Measurements from ENCODE around the gene ROR2.

ROR2 gene

DNA sequence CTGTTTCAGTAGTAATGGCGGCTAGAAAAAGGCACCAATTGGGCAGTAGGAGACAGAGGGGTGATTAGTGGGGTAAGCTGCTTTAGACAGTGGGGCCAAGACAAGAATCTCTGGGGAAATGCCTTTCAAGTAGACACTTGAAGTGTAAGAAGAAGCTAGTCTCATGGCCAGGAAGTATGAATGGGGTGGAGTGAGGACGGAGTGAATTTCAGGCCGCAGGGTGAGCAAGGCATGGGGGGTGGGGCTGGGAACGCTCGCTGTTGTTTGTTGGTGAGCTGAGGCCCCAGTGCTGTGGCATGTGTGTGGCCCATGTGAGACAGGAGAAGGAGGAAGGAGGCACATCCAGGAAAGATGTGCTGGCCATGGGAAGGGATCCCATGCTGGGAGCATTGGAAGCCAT, 377.2 kb downstream of the ROR2 start:
- no peaks in the 10 kb centered on the region for H3K9me3 ChIP-seq (ENCODE audit: control insufficient read depth, low read depth, low read length)
- no peak overlapping the region for H3K27ac ChIP-seq (ENCODE audit: low read length)
- no peak overlapping the region for H3K9ac ChIP-seq (ENCODE audit: low read length)
- H3K4me1 ChIP-seq (ENCODE audit: control insufficient read depth, low read depth, low read length): peaks cover 13% of the 10 kb centered on the region
- H3K4me3 ChIP-seq (ENCODE audit: low read length): no peak overlapping the region
- no peaks in the 10 kb centered on the region for H3K36me3 ChIP-seq (ENCODE audit: control insufficient read depth, low read depth, low read length)
- no peaks in the 10 kb centered on the region for H3K27me3 ChIP-seq (ENCODE audit: control insufficient read depth, insufficient read depth, low read length)

DNA sequence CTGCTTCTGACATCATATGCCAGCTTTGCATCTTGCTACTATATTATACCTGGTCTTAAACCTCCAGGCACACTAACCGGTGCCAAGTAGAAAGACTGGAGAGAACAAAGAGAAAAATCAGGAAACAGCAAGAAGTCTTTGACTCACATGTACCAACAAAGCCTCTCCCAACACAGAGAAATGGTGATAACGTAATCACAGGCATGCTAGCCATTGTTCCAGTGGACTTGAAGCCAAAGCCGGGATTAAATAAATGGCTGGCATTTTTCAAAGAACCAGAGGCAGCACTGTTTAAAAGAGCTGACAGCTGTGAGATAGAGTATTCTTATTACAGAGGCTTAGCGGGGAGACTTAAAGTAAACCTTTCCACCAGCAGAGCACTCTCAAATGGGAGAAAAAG, 378.0 kb downstream of the ROR2 start:
- Histone ChIP-seq H3K27ac (ENCODE audit: low read length) (no peak overlapping the region), H3K9me3 (ENCODE audit: control insufficient read depth, low read depth, low read length) (no peaks in the 10 kb centered on the region), H3K4me3 (ENCODE audit: low read length) (no peak overlapping the region), H3K4me1 (ENCODE audit: control insufficient read depth, low read depth, low read length) (peaks cover 6% of the 10 kb centered on the region), H3K27me3 (ENCODE audit: control insufficient read depth, insufficient read depth, low read length) (no peaks in the 10 kb centered on the region), H3K36me3 (ENCODE audit: control insufficient read depth, low read depth, low read length) (no peaks in the 10 kb centered on the region), H3K9ac (ENCODE audit: low read length) (no peak overlapping the region)

DNA sequence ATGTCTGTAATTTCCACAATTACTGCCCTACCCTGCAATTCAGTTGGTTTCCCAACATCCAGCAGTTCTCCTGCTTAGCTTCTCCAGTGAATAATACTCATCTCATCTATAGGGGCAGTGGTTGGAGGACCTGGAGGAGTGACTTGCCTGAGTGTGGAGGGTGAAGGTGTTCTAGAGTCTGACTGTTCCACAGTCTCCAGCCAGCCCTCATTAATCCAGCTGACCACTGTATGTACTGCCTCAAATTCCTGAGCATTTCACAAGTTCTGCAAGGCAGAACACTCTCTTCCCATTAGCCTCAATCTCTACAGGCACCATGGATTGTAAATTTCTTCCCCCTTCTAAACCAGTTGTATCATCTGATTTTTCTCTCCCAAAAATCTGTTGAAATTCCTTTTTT, 379.0 kb downstream of the ROR2 start:
- no peak overlapping the region for H3K9ac ChIP-seq (ENCODE audit: low read length)
- no peaks in the 10 kb centered on the region for H3K36me3 ChIP-seq (ENCODE audit: control insufficient read depth, low read depth, low read length)
- H3K27me3 ChIP-seq (ENCODE audit: control insufficient read depth, insufficient read depth, low read length): no peaks in the 10 kb centered on the region
- no peaks in the 10 kb centered on the region for H3K9me3 ChIP-seq (ENCODE audit: control insufficient read depth, low read depth, low read length)
- H3K27ac ChIP-seq (ENCODE audit: low read length): no peak overlapping the region
- no peak overlapping the region for H3K4me3 ChIP-seq (ENCODE audit: low read length)
- peaks cover 6% of the 10 kb centered on the region for H3K4me1 ChIP-seq (ENCODE audit: control insufficient read depth, low read depth, low read length)

DNA sequence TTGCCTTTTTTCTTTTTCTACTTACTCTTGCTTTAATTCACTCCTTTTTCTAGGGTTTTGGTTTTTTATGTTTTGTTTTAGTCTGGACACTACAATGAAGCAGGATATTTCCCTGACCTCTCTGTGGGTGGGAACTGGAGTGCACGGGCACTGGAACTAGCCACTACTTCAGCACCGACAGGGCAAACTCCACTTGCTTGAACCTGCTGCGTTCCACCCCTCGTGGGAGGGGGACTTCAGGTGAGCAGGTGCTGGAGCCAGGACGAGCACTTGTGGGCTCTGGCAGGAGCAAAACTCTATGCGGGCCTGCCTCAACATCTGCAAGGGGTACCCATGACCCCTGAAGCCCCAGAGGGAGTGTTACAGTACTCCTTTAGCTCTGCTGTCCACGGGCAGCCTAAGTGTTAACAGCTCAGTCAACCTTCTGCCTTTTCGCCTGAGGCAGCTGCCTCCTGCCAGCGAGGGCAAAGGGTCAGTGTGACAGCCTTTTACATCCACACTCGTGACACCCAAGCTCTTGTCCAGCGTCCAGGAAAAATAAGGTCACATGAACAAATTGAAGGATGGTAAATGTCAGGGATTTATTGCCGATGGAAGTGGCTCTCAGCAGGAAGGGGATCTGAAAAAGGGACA, 382.3 kb downstream of the ROR2 start:
- Histone ChIP-seq H3K36me3 (ENCODE audit: control insufficient read depth, low read depth, low read length) (no peaks in the 10 kb centered on the region), H3K4me3 (ENCODE audit: low read length) (no peak overlapping the region), H3K4me1 (ENCODE audit: control insufficient read depth, low read depth, low read length) (peaks cover 15% of the 10 kb centered on the region), H3K9me3 (ENCODE audit: control insufficient read depth, low read depth, low read length) (no peaks in the 10 kb centered on the region), H3K27ac (ENCODE audit: low read length) (no peak overlapping the region), H3K27me3 (ENCODE audit: control insufficient read depth, insufficient read depth, low read length) (no peaks in the 10 kb centered on the region), H3K9ac (ENCODE audit: low read length) (no peak overlapping the region)

DNA sequence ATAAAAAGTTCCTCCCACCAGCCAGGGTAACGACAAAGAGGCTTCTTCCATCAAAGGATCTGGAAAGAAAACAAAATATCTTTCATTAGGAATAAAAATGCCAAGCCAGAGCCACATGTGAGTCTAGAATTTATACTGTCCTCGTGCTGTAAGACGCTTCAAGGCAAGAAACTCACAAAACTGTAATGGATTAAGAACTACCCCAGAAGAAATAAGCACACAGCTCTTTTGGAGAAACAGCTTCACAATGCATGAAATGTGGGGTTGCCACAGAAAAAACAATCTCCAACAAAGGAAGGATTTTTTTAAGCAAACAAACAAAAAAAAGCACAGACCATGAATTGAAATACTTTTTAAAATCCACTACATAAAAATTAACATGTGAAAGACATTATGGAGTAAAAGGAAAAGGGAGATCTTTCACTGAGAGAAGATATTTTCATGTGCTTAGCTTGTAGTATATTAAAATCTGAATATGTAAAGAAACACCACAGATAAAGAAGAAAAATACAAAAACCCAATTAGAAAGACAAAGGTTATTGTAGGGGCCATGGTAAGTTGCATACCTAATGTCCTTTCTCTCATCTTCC, 385.9 kb downstream of the ROR2 start:
- no peak overlapping the region for H3K27ac ChIP-seq (ENCODE audit: low read length)
- peaks cover 22% of the 10 kb centered on the region for H3K4me1 ChIP-seq (ENCODE audit: control insufficient read depth, low read depth, low read length)
- H3K9ac ChIP-seq (ENCODE audit: low read length): no peak overlapping the region
- no peaks in the 10 kb centered on the region for H3K9me3 ChIP-seq (ENCODE audit: control insufficient read depth, low read depth, low read length)
- H3K36me3 ChIP-seq (ENCODE audit: control insufficient read depth, low read depth, low read length): no peaks in the 10 kb centered on the region
- H3K4me3 ChIP-seq (ENCODE audit: low read length): no peak overlapping the region
- H3K27me3 ChIP-seq (ENCODE audit: control insufficient read depth, insufficient read depth, low read length): no peaks in the 10 kb centered on the region

DNA sequence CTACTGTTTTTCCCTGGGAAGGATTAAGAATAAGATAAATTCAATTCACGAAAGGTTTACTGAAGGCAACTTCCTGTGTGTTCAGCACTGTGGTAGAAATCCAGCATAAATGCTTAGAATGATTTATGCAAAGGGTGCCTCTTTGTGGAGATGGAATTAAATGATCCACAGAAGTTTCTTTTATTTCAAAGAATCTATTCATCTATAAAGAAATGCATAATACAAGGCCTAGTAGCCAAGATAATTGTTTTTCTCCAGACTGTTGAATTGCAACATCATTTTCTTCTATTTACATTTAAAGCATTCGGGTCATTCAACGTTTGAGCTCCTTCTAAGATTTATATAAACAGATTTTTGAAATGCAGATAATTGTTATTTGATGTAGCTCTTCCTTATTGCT, 387.6 kb downstream of the ROR2 start:
- H3K4me1 ChIP-seq (ENCODE audit: control insufficient read depth, low read depth, low read length): peaks cover 30% of the 10 kb centered on the region
- H3K27ac ChIP-seq (ENCODE audit: low read length): no peak overlapping the region
- no peaks in the 10 kb centered on the region for H3K9me3 ChIP-seq (ENCODE audit: control insufficient read depth, low read depth, low read length)
- H3K36me3 ChIP-seq (ENCODE audit: control insufficient read depth, low read depth, low read length): no peaks in the 10 kb centered on the region
- H3K27me3 ChIP-seq (ENCODE audit: control insufficient read depth, insufficient read depth, low read length): no peaks in the 10 kb centered on the region
- no peak overlapping the region for H3K4me3 ChIP-seq (ENCODE audit: low read length)
- no peak overlapping the region for H3K9ac ChIP-seq (ENCODE audit: low read length)

DNA sequence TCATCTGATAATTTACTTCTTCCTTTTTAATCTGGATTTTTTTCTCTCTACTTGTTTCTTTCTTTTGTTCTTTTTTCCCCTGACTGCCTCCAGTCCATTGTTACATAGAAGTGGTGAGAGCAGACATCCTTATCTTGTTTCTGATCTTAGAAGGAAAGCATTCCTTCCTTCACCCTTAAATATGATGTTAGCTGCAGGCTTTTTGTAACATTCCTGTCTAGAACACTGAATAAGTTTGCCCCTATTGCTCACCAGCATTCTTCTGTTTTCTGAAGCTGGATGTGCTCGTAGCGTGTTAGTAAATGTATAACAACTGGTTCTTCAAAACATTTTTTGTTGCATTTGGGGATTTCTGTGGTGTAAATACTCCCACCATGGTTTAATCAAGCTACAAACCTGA, 389.7 kb downstream of the ROR2 start:
- Histone ChIP-seq H3K4me1 (ENCODE audit: control insufficient read depth, low read depth, low read length) (peaks cover 30% of the 10 kb centered on the region), H3K4me3 (ENCODE audit: low read length) (no peak overlapping the region), H3K9me3 (ENCODE audit: control insufficient read depth, low read depth, low read length) (no peaks in the 10 kb centered on the region), H3K27ac (ENCODE audit: low read length) (no peak overlapping the region), H3K36me3 (ENCODE audit: control insufficient read depth, low read depth, low read length) (no peaks in the 10 kb centered on the region), H3K27me3 (ENCODE audit: control insufficient read depth, insufficient read depth, low read length) (no peaks in the 10 kb centered on the region), H3K9ac (ENCODE audit: low read length) (no peak overlapping the region)

DNA sequence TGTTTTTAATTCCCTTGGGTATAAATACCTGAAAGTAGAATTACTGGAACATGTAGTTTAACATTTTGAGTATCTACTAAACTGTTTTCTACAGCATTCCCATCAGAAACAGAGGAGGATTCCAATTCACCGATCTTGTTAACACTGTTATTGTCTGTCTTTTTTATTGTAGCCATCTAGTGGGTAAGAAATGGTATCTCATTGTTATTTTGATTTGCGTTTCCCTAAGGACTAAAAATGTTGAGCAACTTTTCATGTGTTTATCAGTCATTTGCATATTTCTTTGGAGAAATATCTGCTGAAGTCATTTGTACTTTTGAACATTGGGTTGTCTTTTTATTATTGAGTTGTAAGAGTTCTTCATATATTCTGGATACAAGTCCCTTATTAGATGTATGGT, 391.1 kb downstream of the ROR2 start:
- H3K9ac ChIP-seq (ENCODE audit: low read length): no peak overlapping the region
- H3K4me1 ChIP-seq (ENCODE audit: control insufficient read depth, low read depth, low read length): peaks cover 17% of the 10 kb centered on the region
- no peak overlapping the region for H3K4me3 ChIP-seq (ENCODE audit: low read length)
- H3K36me3 ChIP-seq (ENCODE audit: control insufficient read depth, low read depth, low read length): no peaks in the 10 kb centered on the region
- no peaks in the 10 kb centered on the region for H3K27me3 ChIP-seq (ENCODE audit: control insufficient read depth, insufficient read depth, low read length)
- H3K9me3 ChIP-seq (ENCODE audit: control insufficient read depth, low read depth, low read length): no peaks in the 10 kb centered on the region
- H3K27ac ChIP-seq (ENCODE audit: low read length): no peak overlapping the region

DNA sequence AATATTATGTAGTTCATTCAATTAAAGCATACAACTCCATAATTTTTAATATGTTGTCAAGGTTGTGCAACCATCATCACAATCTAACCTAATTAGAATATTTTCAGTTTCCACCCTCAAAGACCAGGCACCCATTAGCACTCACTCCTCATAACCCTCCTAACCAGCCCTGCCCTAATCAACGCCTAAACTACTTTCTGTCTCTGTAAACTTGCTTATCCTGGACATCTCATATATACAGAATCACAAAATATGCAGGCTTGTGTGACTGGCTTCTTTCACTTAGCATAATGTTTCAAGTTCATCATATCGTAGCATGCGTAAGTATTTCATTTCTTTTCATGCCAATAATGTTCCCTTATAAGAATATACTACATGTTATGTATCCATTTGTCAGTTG, 391.6 kb downstream of the ROR2 start:
- Histone ChIP-seq H3K9ac (ENCODE audit: low read length) (no peak overlapping the region), H3K4me1 (ENCODE audit: control insufficient read depth, low read depth, low read length) (peaks cover 16% of the 10 kb centered on the region), H3K27me3 (ENCODE audit: control insufficient read depth, insufficient read depth, low read length) (no peaks in the 10 kb centered on the region)

DNA sequence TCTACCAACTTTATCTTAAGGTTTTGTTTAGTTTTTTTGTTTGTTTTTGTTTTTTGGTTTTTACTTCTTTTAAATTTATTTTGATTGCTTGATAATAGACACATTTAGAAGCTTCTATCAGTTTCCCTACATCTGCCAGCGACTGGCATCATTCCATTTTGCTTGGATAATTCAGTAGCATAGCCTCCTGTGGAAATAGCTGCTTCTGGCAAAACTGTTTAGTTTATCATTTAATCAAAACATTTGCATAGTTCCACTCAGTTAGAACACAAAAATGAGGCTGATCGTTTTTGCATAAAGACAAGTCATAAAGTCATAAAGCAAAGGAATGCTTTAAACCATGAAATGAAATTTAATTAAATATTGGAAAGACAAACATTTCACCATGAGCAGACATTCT, 392.7 kb downstream of the ROR2 start:
- Histone ChIP-seq H3K9me3 (ENCODE audit: control insufficient read depth, low read depth, low read length) (no peaks in the 10 kb centered on the region), H3K27me3 (ENCODE audit: control insufficient read depth, insufficient read depth, low read length) (no peaks in the 10 kb centered on the region), H3K4me1 (ENCODE audit: control insufficient read depth, low read depth, low read length) (peaks cover 11% of the 10 kb centered on the region), H3K9ac (ENCODE audit: low read length) (no peak overlapping the region), H3K36me3 (ENCODE audit: control insufficient read depth, low read depth, low read length) (no peaks in the 10 kb centered on the region), H3K4me3 (ENCODE audit: low read length) (no peak overlapping the region), H3K27ac (ENCODE audit: low read length) (no peak overlapping the region)

More for the DNA sequence above, 391.6 kb downstream of the ROR2 start:
- Histone ChIP-seq H3K36me3 (ENCODE audit: control insufficient read depth, low read depth, low read length) (no peaks in the 10 kb centered on the region), H3K9me3 (ENCODE audit: control insufficient read depth, low read depth, low read length) (no peaks in the 10 kb centered on the region), H3K27ac (ENCODE audit: low read length) (no peak overlapping the region), H3K4me3 (ENCODE audit: low read length) (no peak overlapping the region)

DNA sequence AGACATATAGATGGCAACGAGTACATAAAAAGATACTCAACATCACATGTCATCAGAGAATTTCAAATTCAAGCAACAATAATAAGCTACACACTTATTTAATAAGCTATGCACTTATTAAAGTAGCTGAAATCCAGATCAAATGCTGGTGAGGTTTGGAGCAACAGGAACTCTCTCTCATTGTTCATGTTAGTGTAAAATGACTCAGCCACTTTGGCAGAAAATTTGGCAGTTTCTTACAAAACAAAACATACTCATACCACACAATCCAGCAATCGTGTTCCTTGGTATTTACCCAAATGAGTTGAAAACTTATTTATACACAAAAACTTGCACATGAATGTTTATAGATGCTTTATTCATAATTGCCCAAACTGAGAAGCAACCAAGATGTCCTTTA, 394.9 kb downstream of the ROR2 start:
- Histone ChIP-seq H3K9me3 (ENCODE audit: control insufficient read depth, low read depth, low read length) (no peaks in the 10 kb centered on the region), H3K27me3 (ENCODE audit: control insufficient read depth, insufficient read depth, low read length) (no peaks in the 10 kb centered on the region), H3K4me1 (ENCODE audit: control insufficient read depth, low read depth, low read length) (peaks cover 10% of the 10 kb centered on the region), H3K27ac (ENCODE audit: low read length) (no peak overlapping the region), H3K36me3 (ENCODE audit: control insufficient read depth, low read depth, low read length) (no peaks in the 10 kb centered on the region), H3K4me3 (ENCODE audit: low read length) (no peak overlapping the region), H3K9ac (ENCODE audit: low read length) (no peak overlapping the region)

DNA sequence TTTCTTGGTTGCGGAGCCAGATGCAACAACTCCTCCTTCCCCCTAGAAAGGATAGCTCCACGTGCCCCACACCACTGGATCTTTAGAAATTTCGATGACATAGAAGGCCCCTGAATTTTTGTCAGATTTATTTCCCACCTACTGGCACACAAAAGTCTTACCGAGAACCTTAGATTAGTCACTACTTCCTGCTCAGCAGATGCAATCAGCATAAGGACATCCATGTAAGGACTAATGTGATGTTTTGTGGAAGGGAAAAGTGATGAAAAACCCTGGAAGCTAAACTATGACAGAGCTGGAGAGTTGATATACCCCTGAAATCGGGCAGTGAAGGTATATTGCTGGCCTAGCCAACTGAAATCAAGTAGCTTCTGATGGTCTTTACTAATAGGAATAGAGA, 400.9 kb downstream of the ROR2 start:
- no peaks in the 10 kb centered on the region for H3K4me1 ChIP-seq (ENCODE audit: control insufficient read depth, low read depth, low read length)
- no peak overlapping the region for H3K9ac ChIP-seq (ENCODE audit: low read length)
- no peaks in the 10 kb centered on the region for H3K36me3 ChIP-seq (ENCODE audit: control insufficient read depth, low read depth, low read length)
- no peaks in the 10 kb centered on the region for H3K27me3 ChIP-seq (ENCODE audit: control insufficient read depth, insufficient read depth, low read length)
- H3K4me3 ChIP-seq (ENCODE audit: low read length): no peak overlapping the region
- no peaks in the 10 kb centered on the region for H3K9me3 ChIP-seq (ENCODE audit: control insufficient read depth, low read depth, low read length)
- H3K27ac ChIP-seq (ENCODE audit: low read length): no peak overlapping the region
